ENCODE results near the gene EID3.
"Not testable (repeated sequence)": the region's sequence is repeated elsewhere in the genome, so short reads cannot be mapped to it uniquely, and the experiment has no call there.

EID3 gene

DNA sequence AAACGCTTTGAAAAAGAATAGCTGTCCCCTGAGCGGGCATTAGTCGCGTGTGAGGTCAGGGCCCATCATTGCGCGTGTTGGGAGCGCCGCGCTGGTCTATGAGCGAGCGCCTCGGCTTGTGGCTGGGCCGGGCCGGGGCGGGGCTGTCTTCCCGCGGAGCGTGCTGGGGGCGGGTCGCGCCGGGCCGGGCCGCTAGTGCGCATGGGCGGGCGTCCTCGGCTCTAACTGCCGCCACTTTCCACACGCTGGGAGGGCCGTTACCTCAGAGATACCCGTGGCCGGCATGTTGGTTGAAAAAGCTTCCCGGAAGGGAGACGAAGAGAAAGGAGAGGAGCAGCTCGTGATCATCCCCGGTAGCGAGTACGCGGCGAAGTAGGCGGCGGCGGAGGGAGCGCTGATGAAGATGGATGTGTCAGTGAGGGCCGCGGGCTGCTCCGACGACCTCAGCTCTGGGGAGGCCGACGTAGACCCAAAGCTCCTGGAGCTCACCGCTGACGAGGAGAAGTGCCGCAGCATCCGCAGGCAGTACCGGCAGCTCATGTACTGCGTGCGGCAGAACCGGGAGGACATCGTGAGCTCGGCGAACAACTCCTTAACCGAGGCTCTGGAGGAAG lies at the start of gene EID3:
Gene EID3, plus strand, starts transcription at position 202 of the 614 bp plus-strand sequence. Its CDS starts 196 bp downstream, at position 398.
- H3K9me3 Mint-ChIP-seq: no peaks in the 10 kb centered on the region

DNA sequence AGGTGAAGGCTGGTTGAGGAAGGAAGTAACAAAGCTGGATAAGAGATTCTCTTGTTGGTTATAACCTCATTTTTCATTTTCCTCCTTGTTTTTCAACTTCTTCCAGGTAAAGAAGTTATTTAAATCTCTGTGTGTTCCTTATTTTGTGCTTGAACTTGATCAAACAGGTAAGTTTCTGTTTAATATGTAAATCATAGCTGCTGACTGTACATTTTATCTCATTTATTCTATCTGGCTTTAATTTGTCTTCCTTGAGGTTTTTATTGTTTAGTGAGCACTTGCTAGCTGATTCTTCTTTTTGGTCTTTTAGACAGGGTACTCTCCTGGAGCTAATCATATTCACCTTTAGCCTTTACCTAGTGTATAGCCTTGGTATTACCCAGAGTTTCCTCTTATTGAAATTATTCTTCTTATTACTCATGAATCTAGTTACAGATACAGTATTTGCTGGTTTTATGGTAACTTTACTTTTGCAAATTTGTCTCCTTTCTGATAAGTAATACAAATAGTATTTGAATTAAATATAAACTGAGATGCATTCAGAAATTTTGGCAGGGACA lies 45.5 kb upstream of the EID3 start:
- DNase-seq (ENCODE audit: low spot score in 2 of 2) (no peak), ATAC-seq (replicated peaks; ENCODE audit: extremely low read depth, poor library complexity, severe bottlenecking) (no peak)
- H3K9me3 Mint-ChIP-seq: no peaks in the 10 kb centered on the region
- H3K4me1 Mint-ChIP-seq: no peaks in the 10 kb centered on the region
- peaks cover 9% of the 10 kb centered on the region for H3K27me3 Mint-ChIP-seq
- H3K4me3 Mint-ChIP-seq: no peak overlapping the region
- H3K36me3 Mint-ChIP-seq (ENCODE audit: insufficient read depth): peaks cover 4% of the 10 kb centered on the region
- no peak overlapping the region for H3K27ac Mint-ChIP-seq (ENCODE audit: low read depth)

More for the DNA sequence above, at the start of gene EID3:
- Mint-ChIP-seq H3K4me3 (peak within 1 kb of the TSS; percentile 88), H3K27ac (ENCODE audit: low read depth) (peak within 1 kb of the TSS; percentile 97), H3K27me3 (no peaks in the 10 kb centered on the region), H3K4me1 (peaks cover 49% of the 10 kb centered on the region), H3K36me3 (ENCODE audit: insufficient read depth) (peaks cover 12% of the 10 kb centered on the region)
- DNase-seq (ENCODE audit: low spot score in 2 of 2): peak; percentile 81 to 82
- peak; percentile 93 for ATAC-seq (replicated peaks; ENCODE audit: extremely low read depth, poor library complexity, severe bottlenecking)

- H3K4me1 Mint-ChIP-seq: no peaks in the 10 kb centered on the region
- no peak for DNase-seq (ENCODE audit: low spot score in 2 of 2)
- peaks cover 9% of the 10 kb centered on the region for H3K27me3 Mint-ChIP-seq
- peaks cover 4% of the 10 kb centered on the region for H3K36me3 Mint-ChIP-seq (ENCODE audit: insufficient read depth)
- no peak overlapping the region for H3K27ac Mint-ChIP-seq (ENCODE audit: low read depth)
- no peaks in the 10 kb centered on the region for H3K9me3 Mint-ChIP-seq
- ATAC-seq (replicated peaks; ENCODE audit: extremely low read depth, poor library complexity, severe bottlenecking): no peak
- H3K4me3 Mint-ChIP-seq: no peak overlapping the region
Observed at GRCh38 chr12:104258476-104259067, 45.0 kb upstream of the EID3 start.

DNA sequence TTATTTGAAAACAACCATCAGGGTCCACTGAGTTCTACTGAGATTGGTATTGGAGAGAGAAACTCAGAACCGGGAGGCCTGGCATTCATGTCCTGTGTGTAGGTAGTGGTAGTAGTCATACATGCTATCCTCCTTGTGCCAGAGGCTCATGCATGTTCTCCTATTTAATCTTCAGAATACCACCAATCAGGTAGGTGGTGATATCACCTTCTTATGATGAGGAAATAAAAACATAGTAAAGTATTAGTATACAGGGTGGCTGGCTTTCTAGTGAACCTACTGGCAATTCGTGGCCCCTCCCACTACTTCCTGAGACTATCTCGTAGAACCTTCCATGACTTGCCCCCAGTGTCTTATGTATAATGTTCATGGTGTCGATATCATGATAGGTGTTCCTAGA lies 40.5 kb upstream of the EID3 start:
- DNase-seq (ENCODE audit: low spot score in 2 of 2): no peak
- Mint-ChIP-seq H3K36me3 (ENCODE audit: insufficient read depth) (peaks cover 3% of the 10 kb centered on the region), H3K4me1 (no peaks in the 10 kb centered on the region), H3K27ac (ENCODE audit: low read depth) (no peak overlapping the region), H3K9me3 (no peaks in the 10 kb centered on the region), H3K4me3 (no peak overlapping the region), H3K27me3 (peaks cover 9% of the 10 kb centered on the region)
- no peak for ATAC-seq (replicated peaks; ENCODE audit: extremely low read depth, poor library complexity, severe bottlenecking)

- DNase-seq (ENCODE audit: low spot score in 2 of 2) (no peak), ATAC-seq (replicated peaks; ENCODE audit: extremely low read depth, poor library complexity, severe bottlenecking) (no peak)
- H3K36me3 Mint-ChIP-seq (ENCODE audit: insufficient read depth): peaks cover 3% of the 10 kb centered on the region
- H3K4me3 Mint-ChIP-seq: no peak overlapping the region
- H3K27ac Mint-ChIP-seq (ENCODE audit: low read depth): no peak overlapping the region
- no peaks in the 10 kb centered on the region for H3K4me1 Mint-ChIP-seq
- H3K27me3 Mint-ChIP-seq: peaks cover 9% of the 10 kb centered on the region
- no peaks in the 10 kb centered on the region for H3K9me3 Mint-ChIP-seq
Observed at GRCh38 chr12:104263580-104264358, 39.8 kb upstream of the EID3 start.

GRCh38 chr12:104265436-104265835 lies 38.1 kb upstream of the EID3 start:
- DNase-seq (ENCODE audit: low spot score in 2 of 2); H3K27me3 Mint-ChIP-seq; H3K27ac Mint-ChIP-seq (ENCODE audit: low read depth); H3K4me1 Mint-ChIP-seq; H3K4me3 Mint-ChIP-seq; ATAC-seq (replicated peaks; ENCODE audit: extremely low read depth, poor library complexity, severe bottlenecking); H3K36me3 Mint-ChIP-seq (ENCODE audit: insufficient read depth); H3K9me3 Mint-ChIP-seq: not testable (repeated sequence)

GRCh38 chr12:104272938-104273337 lies 30.6 kb upstream of the EID3 start:
- no peak overlapping the region for H3K27ac Mint-ChIP-seq (ENCODE audit: low read depth)
- peaks cover 8% of the 10 kb centered on the region for H3K4me1 Mint-ChIP-seq
- DNase-seq (ENCODE audit: low spot score in 2 of 2) (no peak), ATAC-seq (replicated peaks; ENCODE audit: extremely low read depth, poor library complexity, severe bottlenecking) (no peak)
- H3K9me3 Mint-ChIP-seq: no peaks in the 10 kb centered on the region
- H3K36me3 Mint-ChIP-seq (ENCODE audit: insufficient read depth): peaks cover 1% of the 10 kb centered on the region
- no peak overlapping the region for H3K4me3 Mint-ChIP-seq
- H3K27me3 Mint-ChIP-seq: no peaks in the 10 kb centered on the region

- DNase-seq (ENCODE audit: low spot score in 2 of 2): no peak
- H3K27ac Mint-ChIP-seq (ENCODE audit: low read depth): no peak overlapping the region
- H3K4me3 Mint-ChIP-seq: no peak overlapping the region
- H3K36me3 Mint-ChIP-seq (ENCODE audit: insufficient read depth): peaks cover 1% of the 10 kb centered on the region
- H3K4me1 Mint-ChIP-seq: peaks cover 8% of the 10 kb centered on the region
- no peak for ATAC-seq (replicated peaks; ENCODE audit: extremely low read depth, poor library complexity, severe bottlenecking)
- H3K27me3 Mint-ChIP-seq: no peaks in the 10 kb centered on the region
- H3K9me3 Mint-ChIP-seq: no peaks in the 10 kb centered on the region
Observed at GRCh38 chr12:104273503-104273902, 30.0 kb upstream of the EID3 start.

- H3K4me3 Mint-ChIP-seq: no peak overlapping the region
- peaks cover 1% of the 10 kb centered on the region for H3K36me3 Mint-ChIP-seq (ENCODE audit: insufficient read depth)
- peaks cover 8% of the 10 kb centered on the region for H3K4me1 Mint-ChIP-seq
- H3K27ac Mint-ChIP-seq (ENCODE audit: low read depth): no peak overlapping the region
- H3K9me3 Mint-ChIP-seq: no peaks in the 10 kb centered on the region
- no peak for DNase-seq (ENCODE audit: low spot score in 2 of 2)
- ATAC-seq (replicated peaks; ENCODE audit: extremely low read depth, poor library complexity, severe bottlenecking): no peak
- H3K27me3 Mint-ChIP-seq: peaks cover 11% of the 10 kb centered on the region
Observed at GRCh38 chr12:104274811-104275210, 28.7 kb upstream of the EID3 start.

- Mint-ChIP-seq H3K9me3 (no peaks in the 10 kb centered on the region), H3K36me3 (ENCODE audit: insufficient read depth) (peaks cover 1% of the 10 kb centered on the region), H3K27ac (ENCODE audit: low read depth) (no peak overlapping the region), H3K27me3 (peaks cover 18% of the 10 kb centered on the region), H3K4me1 (peaks cover 8% of the 10 kb centered on the region), H3K4me3 (no peak overlapping the region)
- ATAC-seq (replicated peaks; ENCODE audit: extremely low read depth, poor library complexity, severe bottlenecking) (no peak), DNase-seq (ENCODE audit: low spot score in 2 of 2) (no peak)
Observed at GRCh38 chr12:104275689-104276088, 27.9 kb upstream of the EID3 start.

DNA sequence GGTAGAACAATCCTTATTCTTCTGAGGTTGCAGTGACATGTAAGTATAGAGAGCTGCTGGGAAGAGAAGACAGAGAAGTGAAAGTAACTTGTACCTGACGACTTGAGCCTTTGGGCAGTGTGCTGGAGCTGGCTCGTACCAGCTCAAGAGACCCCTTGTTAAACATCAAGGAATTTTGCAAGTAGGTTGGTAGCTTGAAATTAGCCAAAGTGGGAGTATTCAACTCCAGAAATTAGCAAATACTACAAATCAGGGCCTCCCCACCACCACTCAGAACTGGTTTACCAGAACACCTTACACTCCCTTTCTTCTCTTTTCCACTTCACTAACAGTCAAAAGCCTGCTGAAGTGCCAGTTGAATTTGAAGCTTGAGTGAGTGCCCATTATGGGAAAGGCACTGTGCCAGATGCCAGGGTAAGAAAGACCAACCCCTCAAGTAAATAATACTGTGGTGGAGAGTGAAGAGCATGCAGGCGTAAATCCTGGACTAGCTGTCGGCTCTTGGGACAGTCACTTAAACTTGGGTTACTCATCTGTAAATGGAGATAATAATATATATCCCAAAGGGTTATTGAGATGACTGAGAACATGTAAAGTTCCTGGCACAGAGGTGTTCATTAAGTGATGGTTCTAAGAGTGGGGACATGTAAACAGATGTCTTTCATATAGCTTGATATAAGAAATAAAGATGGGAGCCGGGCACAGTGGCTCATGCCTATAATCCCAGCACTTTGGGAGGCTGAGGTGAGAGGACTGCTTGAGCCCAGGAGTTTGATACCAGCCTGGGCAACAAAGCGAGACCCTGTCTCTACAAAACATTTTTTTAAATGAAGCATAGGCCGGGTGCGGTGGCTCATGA lies 27.0 kb upstream of the EID3 start:
- peaks cover 1% of the 10 kb centered on the region for H3K36me3 Mint-ChIP-seq (ENCODE audit: insufficient read depth)
- H3K4me1 Mint-ChIP-seq: peaks cover 8% of the 10 kb centered on the region
- H3K27ac Mint-ChIP-seq (ENCODE audit: low read depth): no peak overlapping the region
- H3K4me3 Mint-ChIP-seq: no peak overlapping the region
- H3K27me3 Mint-ChIP-seq: peaks cover 23% of the 10 kb centered on the region
- no peaks in the 10 kb centered on the region for H3K9me3 Mint-ChIP-seq
- no peak for DNase-seq (ENCODE audit: low spot score in 2 of 2)
- no peak for ATAC-seq (replicated peaks; ENCODE audit: extremely low read depth, poor library complexity, severe bottlenecking)

DNA sequence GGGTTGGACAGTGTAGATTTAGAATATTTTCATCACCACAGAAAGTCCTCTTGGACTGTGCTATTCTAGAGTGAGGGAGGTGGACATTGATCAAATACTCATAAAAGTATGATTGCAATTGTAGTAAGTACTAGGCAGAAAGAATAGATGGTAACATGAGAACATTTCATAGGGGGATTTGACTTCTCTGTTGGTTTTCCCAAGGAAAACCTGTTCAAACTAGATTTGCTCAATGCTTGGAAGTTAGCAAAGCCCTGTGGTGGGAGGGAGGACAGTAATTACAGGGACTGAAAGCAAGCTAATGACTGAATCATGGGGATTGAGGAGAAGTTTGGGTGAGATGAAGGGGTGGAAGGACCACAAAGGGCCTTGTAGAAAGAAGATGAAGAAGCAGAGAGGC lies 24.4 kb upstream of the EID3 start:
- Mint-ChIP-seq H3K4me1 (peaks cover 8% of the 10 kb centered on the region), H3K27me3 (peaks cover 29% of the 10 kb centered on the region), H3K4me3 (no peak overlapping the region), H3K27ac (ENCODE audit: low read depth) (no peak overlapping the region), H3K36me3 (ENCODE audit: insufficient read depth) (no peaks in the 10 kb centered on the region), H3K9me3 (no peaks in the 10 kb centered on the region)
- ATAC-seq (replicated peaks; ENCODE audit: extremely low read depth, poor library complexity, severe bottlenecking) (no peak), DNase-seq (ENCODE audit: low spot score in 2 of 2) (no peak)
